NCI-H1092 treated with DMSO at 0.1 percent for 48 hours (cell line): ENCODE results near the gene IGSF22.

ENCODE experiments used
- DNase-seq: peaks from one replicate; lab custom pipeline; 2025; lab: John Stamatoyannopoulos, UW

The IGSF22 gene

GRCh38 chr11:18726040-18726439 is at the start of gene IGSF22:
Gene IGSF22, minus strand, starts transcription at chr11:18726188. Its CDS starts 1,952 bp downstream, at chr11:18724236.
- no peak for DNase-seq

- DNase-seq: no peak
These were observed 48.8 kb upstream of the IGSF22 start for GRCh38 chr11:18774801-18775200.

- DNase-seq: no peak
These were observed 47.7 kb upstream of the IGSF22 start for GRCh38 chr11:18773681-18774080.

- DNase-seq: no peak
These were observed 47.1 kb upstream of the IGSF22 start for GRCh38 chr11:18773104-18773503.

GRCh38 chr11:18772211-18772610 is 46.2 kb upstream of the IGSF22 start:
- no peak for DNase-seq

- no peak for DNase-seq
These were observed 45.5 kb upstream of the IGSF22 start for GRCh38 chr11:18771266-18772035.

- no peak for DNase-seq
These were observed 44.6 kb upstream of the IGSF22 start for GRCh38 chr11:18770479-18771125.

- DNase-seq: no peak
These were observed 43.9 kb upstream of the IGSF22 start for GRCh38 chr11:18769802-18770456.

- no peak for DNase-seq
These were observed 43.0 kb upstream of the IGSF22 start for GRCh38 chr11:18768978-18769377.

GRCh38 chr11:18768472-18768901 is 42.5 kb upstream of the IGSF22 start:
- no peak for DNase-seq

- no peak for DNase-seq
These were observed 40.0 kb upstream of the IGSF22 start for GRCh38 chr11:18766015-18766414.

GRCh38 chr11:18765554-18765953 is 39.6 kb upstream of the IGSF22 start:
- DNase-seq: no peak

GRCh38 chr11:18761741-18762140 is 35.8 kb upstream of the IGSF22 start:
- no peak for DNase-seq

- no peak for DNase-seq
These were observed 35.2 kb upstream of the IGSF22 start for GRCh38 chr11:18761144-18761543.

GRCh38 chr11:18757811-18758210 is 31.8 kb upstream of the IGSF22 start:
- DNase-seq: no peak

GRCh38 chr11:18756889-18757288 is 30.9 kb upstream of the IGSF22 start:
- DNase-seq: no peak

GRCh38 chr11:18754308-18754707 is 28.3 kb upstream of the IGSF22 start:
- DNase-seq: no peak

GRCh38 chr11:18752502-18752901 is 26.5 kb upstream of the IGSF22 start:
- DNase-seq: no peak

- no peak for DNase-seq
These were observed 25.0 kb upstream of the IGSF22 start for GRCh38 chr11:18750944-18751343.

GRCh38 chr11:18749681-18750319 is 23.8 kb upstream of the IGSF22 start:
- no peak for DNase-seq

- DNase-seq: no peak
These were observed 22.9 kb upstream of the IGSF22 start for GRCh38 chr11:18748766-18749365.

- DNase-seq: no peak
These were observed 19.3 kb upstream of the IGSF22 start for GRCh38 chr11:18745251-18745650.
